Fibroblast of lung (primary cell): ENCODE data around the gene UBXN10.

ENCODE experiments used
- CTCF ChIP-seq, 2 donors: IDR thresholded peaks in 1 of 2; conservative IDR thresholded peaks in 1 of 2; 1 replicate in 1 of 2; 2 replicates in 1 of 2; pipeline ENCODE4 v1.5.1; 2011 to 2012; ENCODE audit warnings: low read length in 2 of 2, control low read depth in 1 of 2, inconsistent platforms in 1 of 2, low read depth in 1 of 2, mild to moderate bottlenecking in 1 of 2
- EZH2 ChIP-seq: IDR thresholded peaks from 2 replicates; pipeline ENCODE4 v1.5.1; 2012; ENCODE audit warnings: low read length, control low read depth, mild to moderate bottlenecking; ENCODE audit errors: missing control alignments

- TF ChIP-seq CTCF (conservative IDR thresholded peaks at IDR 0.05 in 1 of 2, IDR thresholded peaks at IDR 0.05 in 1 of 2; ENCODE audit: low read depth in 1 of 2, low read length in 2 of 2) (no peak), EZH2 (no peak)
Observed at GRCh38 chr1:20142001-20142710, 43.7 kb upstream of the UBXN10 start.
